Keratinocyte (primary cell): ENCODE data around the gene THEM4. TPM values are rescaled to one million over a fixed set of nuclear protein-coding genes. Genes with fewer than 3 reads are reported as not detected.
A peak's percentile ranks its signal among the peaks of the same experiment; 100 is the strongest.
"Not testable (repeated sequence)": the region's sequence is repeated elsewhere in the genome, so short reads cannot be mapped to it uniquely, and the experiment has no call there.

Experiments used
- DNase-seq: peaks from one replicate; pipeline ENCODE4 v3.0.0-alpha.2; 2011; ENCODE audit warnings: low read depth, missing footprints, low spot score
- FAIRE-seq: peaks from 2 replicates; lab custom pipeline; 2011; peaks lifted over from hg19 to GRCh38; lab: Jason Lieb, UNC
- H2AFZ ChIP-seq: 2 replicates; pipeline ENCODE4 v1.6.0; 2012; ENCODE audit warnings: low read length, control low read depth, inconsistent platforms; ENCODE audit not compliant: control insufficient read depth
- H3K27ac ChIP-seq: 2 replicates; pipeline ENCODE4 v1.5.1; 2011; ENCODE audit warnings: low read length; ENCODE audit not compliant: control insufficient read depth, insufficient read depth
- H3K27me3 ChIP-seq: 3 replicates; pipeline ENCODE4 v1.6.0; 2011; ENCODE audit warnings: low read length; ENCODE audit not compliant: control insufficient read depth, insufficient read depth; ENCODE audit errors: extremely low read depth
- H3K36me3 ChIP-seq, 2 experiments: 2 replicates in 1 of 2; 3 replicates in 1 of 2; pipeline ENCODE4 v1.5.1; 2011; ENCODE audit warnings: low read length in 2 of 2, mild to moderate bottlenecking in 1 of 2; ENCODE audit not compliant: control insufficient read depth in 2 of 2, insufficient read depth in 2 of 2; ENCODE audit errors: extremely low read depth in 1 of 2
- H3K4me1 ChIP-seq: 3 replicates; pipeline ENCODE4 v1.5.1; 2011; ENCODE audit warnings: low read length; ENCODE audit not compliant: control insufficient read depth, insufficient read depth; ENCODE audit errors: extremely low read depth
- H3K4me2 ChIP-seq: 3 replicates; pipeline ENCODE4 v1.6.0; 2011; ENCODE audit warnings: low read depth, low read length; ENCODE audit not compliant: control insufficient read depth, insufficient read depth; ENCODE audit errors: extremely low read depth
- H3K4me3 ChIP-seq, 3 experiments: fragments of 200-600 bp in 1 of 3; sonication (generic) in 1 of 3; 2 replicates in 2 of 3; 3 replicates in 1 of 3; pipeline ENCODE4 v1.5.1; 2011 to 2016; ENCODE audit warnings: low read length in 3 of 3, mild to moderate bottlenecking in 3 of 3, control low read depth in 2 of 3, inconsistent platforms in 1 of 3, low read depth in 1 of 3, mixed read lengths in 1 of 3, mixed run types in 1 of 3, moderate library complexity in 1 of 3; ENCODE audit not compliant: control insufficient read depth in 2 of 3, insufficient read depth in 2 of 3; ENCODE audit errors: extremely low read depth in 1 of 3
- H3K79me2 ChIP-seq: 2 replicates; pipeline ENCODE4 v1.6.0; 2012; ENCODE audit warnings: low read length; ENCODE audit not compliant: control insufficient read depth, insufficient read depth
- H3K9ac ChIP-seq: 3 replicates; pipeline ENCODE4 v1.6.0; 2011; ENCODE audit warnings: low read length; ENCODE audit not compliant: control insufficient read depth, insufficient read depth; ENCODE audit errors: extremely low read depth
- H3K9me1 ChIP-seq: 3 replicates; pipeline ENCODE4 v1.6.0; 2011; ENCODE audit warnings: low read length; ENCODE audit not compliant: control insufficient read depth, insufficient read depth; ENCODE audit errors: extremely low read depth
- H3K9me3 ChIP-seq: 2 replicates; pipeline ENCODE4 v1.5.1; 2012; ENCODE audit warnings: low read depth, low read length; ENCODE audit not compliant: control insufficient read depth
- H4K20me1 ChIP-seq: 3 replicates; pipeline ENCODE4 v1.6.0; 2011; ENCODE audit warnings: low read length; ENCODE audit not compliant: control insufficient read depth, insufficient read depth; ENCODE audit errors: extremely low read depth
- CTCF ChIP-seq, 3 experiments: IDR thresholded peaks in 1 of 3; conservative IDR thresholded peaks in 1 of 3; optimal IDR thresholded peaks in 1 of 3; 2 replicates in 2 of 3; 3 replicates in 1 of 3; pipeline versions ENCODE3 to v1.5.1; 2011; ENCODE audit warnings: low read length in 3 of 3, mild to moderate bottlenecking in 3 of 3, moderate library complexity in 2 of 3, control low read depth in 1 of 3, inconsistent platforms in 1 of 3; ENCODE audit not compliant: insufficient read depth in 2 of 3; ENCODE audit errors: extremely low read depth in 1 of 3
- EZH2 ChIP-seq: IDR thresholded peaks from one replicate; pipeline ENCODE4 v1.6.1; 2012; ENCODE audit warnings: inconsistent platforms, mild to moderate bottlenecking, low read length, moderate library complexity
- dilution Hi-C: fragments of 300-500 bp; cut with MboI; formaldehyde crosslinking; loops from one replicate; pipeline ENCODE4 v1.7.0; 2020; ENCODE audit warnings: low sequenced_read_pairs; ENCODE audit not compliant: extremely low pct_ligation_motif_present
- polyA plus RNA-seq, 5 experiments: library from polyadenylated mRNA; depleted of rRNA in 3 of 5; stranded (reverse) in 3 of 5; stranded (forward) in 1 of 5; unstranded in 1 of 5; fragments of >200 nt; gene quantifications; 1 replicate in 1 of 5; 2 replicates in 3 of 5; 3 replicates in 1 of 5; pipeline versions ENCODE4 v1.2.1 to v1.2.3, GENCODE V29; 2011 to 2012; ENCODE audit warnings: missing spikeins in 2 of 5, low read depth in 1 of 5, low replicate concordance in 1 of 5

Gene THEM4
- polyA plus RNA-seq, 1 donor (not counting 4 experiments of a cell fraction or from before 2014, with no cell fraction given) = 23.3 TPM

- Histone ChIP-seq H3K79me2 (peaks cover 19% of the 10 kb centered on the region), H3K36me3 (peaks cover 0 to 2% of the 10 kb centered on the region in 2 experiments), H3K4me3 (no peak overlapping the region), H3K9me1 (no peaks in the 10 kb centered on the region), H3K9me3 (peaks cover 10% of the 10 kb centered on the region), H3K27ac (no peak overlapping the region), H3K4me2 (peak overlapping the region; percentile 10), H3K9ac (no peak overlapping the region), H3K27me3 (no peaks in the 10 kb centered on the region), H2AFZ (no peak overlapping the region), H4K20me1 (no peaks in the 10 kb centered on the region), H3K4me1 (peaks cover 8% of the 10 kb centered on the region)
- DNase-seq (no peak), FAIRE-seq (no peak)
- TF ChIP-seq EZH2 (no peak), CTCF (optimal IDR thresholded peaks at IDR 0.05 in 1 of 3, IDR thresholded peaks at IDR 0.05 in 1 of 3, conservative IDR thresholded peaks at IDR 0.05 in 1 of 3; ENCODE audit: extremely low read depth in 1 of 3, insufficient read depth in 2 of 3, low read length in 3 of 3) (no peak)
- dilution Hi-C loops = no loop called here
These were observed 4.3 kb downstream of the THEM4 start for GRCh38 chr1:151905070-151905442.

GRCh38 chr1:151902858-151903257 lies 6.5 kb downstream of the THEM4 start:
- dilution Hi-C loops = no loop called here
- H3K27ac ChIP-seq = no peak overlapping the region
- H3K27me3 ChIP-seq = no peaks in the 10 kb centered on the region
- no peak overlapping the region for H3K4me2 ChIP-seq
- H2AFZ ChIP-seq = no peak overlapping the region
- H3K4me1 ChIP-seq = peaks cover 4% of the 10 kb centered on the region
- no peak for FAIRE-seq
- peaks cover 22% of the 10 kb centered on the region for H3K79me2 ChIP-seq
- H3K36me3 ChIP-seq = peaks cover 0 to 2% of the 10 kb centered on the region in 2 experiments
- H4K20me1 ChIP-seq = no peaks in the 10 kb centered on the region
- no peaks in the 10 kb centered on the region for H3K9me1 ChIP-seq
- no peak overlapping the region for H3K4me3 ChIP-seq
- DNase-seq = no peak
- H3K9me3 ChIP-seq = peaks cover 10% of the 10 kb centered on the region
- no peak overlapping the region for H3K9ac ChIP-seq
- no peak for TF ChIP-seq CTCF (optimal IDR thresholded peaks at IDR 0.05 in 1 of 3, IDR thresholded peaks at IDR 0.05 in 1 of 3, conservative IDR thresholded peaks at IDR 0.05 in 1 of 3; ENCODE audit: extremely low read depth in 1 of 3, insufficient read depth in 2 of 3, low read length in 3 of 3)
- no peak for TF ChIP-seq EZH2

- H3K4me3 ChIP-seq, H3K4me1 ChIP-seq, H3K9me1 ChIP-seq, H3K27ac ChIP-seq, H2AFZ ChIP-seq, H4K20me1 ChIP-seq, FAIRE-seq, H3K4me2 ChIP-seq, H3K27me3 ChIP-seq, DNase-seq, H3K9ac ChIP-seq, dilution Hi-C loops, H3K36me3 ChIP-seq, H3K9me3 ChIP-seq: not testable (repeated sequence)
- H3K79me2 ChIP-seq = peaks cover 17% of the 10 kb centered on the region
These were observed 8.5 kb downstream of the THEM4 start for GRCh38 chr1:151900804-151901203.
